HG03108 (cell line): ENCODE measurements around the gene FLVCR1.
"Not testable (repeated sequence)": the region's sequence is repeated elsewhere in the genome, so short reads cannot be mapped to it uniquely, and the experiment has no call there.

Source experiments
- ATAC-seq: cut with Tn5 transposase; IDR thresholded peaks from one replicate; pipeline ENCODE4 v1.9.1; 2021; ENCODE audit warnings: moderate library complexity; ENCODE audit not compliant: unreplicated experiment

The FLVCR1 gene

GRCh38 chr1:212914110-212914509 is 56.0 kb downstream of the FLVCR1 start:
- not testable (repeated sequence) for ATAC-seq

GRCh38 chr1:212914789-212915188 is 56.7 kb downstream of the FLVCR1 start:
- ATAC-seq, result no peak

- ATAC-seq, result no peak
Measured at GRCh38 chr1:212915245-212916091, 57.4 kb downstream of the FLVCR1 start.

- ATAC-seq, result no peak
Measured at GRCh38 chr1:212916481-212917133, 58.5 kb downstream of the FLVCR1 start.

- ATAC-seq, result no peak
Measured at GRCh38 chr1:212917134-212917485, 59.0 kb downstream of the FLVCR1 start.

GRCh38 chr1:212917858-212918257 is 59.8 kb downstream of the FLVCR1 start:
- ATAC-seq, result no peak

GRCh38 chr1:212918824-212919223 is 60.7 kb downstream of the FLVCR1 start:
- no peak for ATAC-seq

GRCh38 chr1:212920246-212920645 is 62.2 kb downstream of the FLVCR1 start:
- ATAC-seq, result peak; percentile 49

- no peak for ATAC-seq
Measured at GRCh38 chr1:212920896-212921295, 62.8 kb downstream of the FLVCR1 start.

GRCh38 chr1:212922016-212922415 is 63.9 kb downstream of the FLVCR1 start:
- no peak for ATAC-seq

- ATAC-seq, result no peak
Measured at GRCh38 chr1:212926372-212926771, 68.3 kb downstream of the FLVCR1 start.

- ATAC-seq, result peak; percentile 67
Measured at GRCh38 chr1:212928323-212929291, 70.5 kb downstream of the FLVCR1 start.

- no peak for ATAC-seq
Measured at GRCh38 chr1:212930986-212931678, 73.1 kb downstream of the FLVCR1 start.

GRCh38 chr1:212933815-212934471 is 75.9 kb downstream of the FLVCR1 start:
- ATAC-seq, result no peak

- no peak for ATAC-seq
Measured at GRCh38 chr1:212935387-212935981, 77.4 kb downstream of the FLVCR1 start.

- ATAC-seq, result no peak
Measured at GRCh38 chr1:212937034-212937433, 79.0 kb downstream of the FLVCR1 start.

- ATAC-seq, result no peak
Measured at GRCh38 chr1:212938846-212939245, 80.8 kb downstream of the FLVCR1 start.

- no peak for ATAC-seq
Measured at GRCh38 chr1:212941452-212941851, 83.4 kb downstream of the FLVCR1 start.

- ATAC-seq, result no peak
Measured at GRCh38 chr1:212942679-212943392, 84.8 kb downstream of the FLVCR1 start.
